GM18861 (cell line): Measurements from ENCODE around the gene TEX53.

Source experiments
- ATAC-seq: cut with Tn5 transposase; IDR thresholded peaks from one replicate; pipeline ENCODE4 v1.9.1; 2021; ENCODE audit not compliant: unreplicated experiment

TEX53 gene

GRCh38 chr9:114607671-114608524, 49.7 kb downstream of the TEX53 start:
- no peak for ATAC-seq

GRCh38 chr9:114606597-114607207, 50.9 kb downstream of the TEX53 start:
- no peak for ATAC-seq
